GM12875 (cell line): ENCODE results near the gene AGAP3.

Source experiments
- H3K4me3 ChIP-seq: one replicate; pipeline ENCODE4 v1.5.1; 2011; ENCODE audit warnings: low read depth, low read length, control low read depth
- TF ChIP-seq, protein P1 (sequence below): IDR thresholded peaks from 2 replicates; pipeline ENCODE4 v1.5.1; 2011; ENCODE audit warnings: low read depth, mild to moderate bottlenecking, control low read depth, inconsistent platforms, low read length, moderate library complexity, borderline replicate concordance; ENCODE audit not compliant: insufficient read depth

AGAP3 gene

DNA sequence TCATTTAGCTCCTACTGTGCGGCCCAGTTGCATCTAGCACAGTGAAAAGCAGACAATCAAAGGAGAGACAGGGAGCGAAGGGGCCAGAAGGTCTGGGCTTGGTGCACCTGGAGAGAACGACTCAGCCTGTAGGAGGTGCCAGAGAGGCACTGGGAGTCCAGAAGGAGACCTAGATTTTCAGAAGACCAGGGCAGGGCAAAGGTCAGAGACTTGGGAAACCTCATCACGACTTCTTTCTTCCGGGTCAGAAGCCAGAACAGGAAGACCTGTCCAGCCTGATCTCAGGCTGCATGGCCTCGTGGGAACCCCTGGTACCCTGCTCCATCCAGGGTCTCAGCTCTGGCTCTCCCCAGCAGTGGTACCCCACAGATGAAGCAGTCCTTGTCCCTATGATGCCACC lies 5.2 kb downstream of the AGAP3 start:
- TF ChIP-seq, protein P1, sequence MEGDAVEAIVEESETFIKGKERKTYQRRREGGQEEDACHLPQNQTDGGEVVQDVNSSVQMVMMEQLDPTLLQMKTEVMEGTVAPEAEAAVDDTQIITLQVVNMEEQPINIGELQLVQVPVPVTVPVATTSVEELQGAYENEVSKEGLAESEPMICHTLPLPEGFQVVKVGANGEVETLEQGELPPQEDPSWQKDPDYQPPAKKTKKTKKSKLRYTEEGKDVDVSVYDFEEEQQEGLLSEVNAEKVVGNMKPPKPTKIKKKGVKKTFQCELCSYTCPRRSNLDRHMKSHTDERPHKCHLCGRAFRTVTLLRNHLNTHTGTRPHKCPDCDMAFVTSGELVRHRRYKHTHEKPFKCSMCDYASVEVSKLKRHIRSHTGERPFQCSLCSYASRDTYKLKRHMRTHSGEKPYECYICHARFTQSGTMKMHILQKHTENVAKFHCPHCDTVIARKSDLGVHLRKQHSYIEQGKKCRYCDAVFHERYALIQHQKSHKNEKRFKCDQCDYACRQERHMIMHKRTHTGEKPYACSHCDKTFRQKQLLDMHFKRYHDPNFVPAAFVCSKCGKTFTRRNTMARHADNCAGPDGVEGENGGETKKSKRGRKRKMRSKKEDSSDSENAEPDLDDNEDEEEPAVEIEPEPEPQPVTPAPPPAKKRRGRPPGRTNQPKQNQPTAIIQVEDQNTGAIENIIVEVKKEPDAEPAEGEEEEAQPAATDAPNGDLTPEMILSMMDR = peak; percentile 79

GRCh38 chr7:151091988-151092387 lies 5.7 kb downstream of the AGAP3 start:
- TF ChIP-seq, protein P1 = no peak
- no peak overlapping the region for H3K4me3 ChIP-seq

More for the DNA sequence above, 5.2 kb downstream of the AGAP3 start:
- H3K4me3 ChIP-seq = no peak overlapping the region

DNA sequence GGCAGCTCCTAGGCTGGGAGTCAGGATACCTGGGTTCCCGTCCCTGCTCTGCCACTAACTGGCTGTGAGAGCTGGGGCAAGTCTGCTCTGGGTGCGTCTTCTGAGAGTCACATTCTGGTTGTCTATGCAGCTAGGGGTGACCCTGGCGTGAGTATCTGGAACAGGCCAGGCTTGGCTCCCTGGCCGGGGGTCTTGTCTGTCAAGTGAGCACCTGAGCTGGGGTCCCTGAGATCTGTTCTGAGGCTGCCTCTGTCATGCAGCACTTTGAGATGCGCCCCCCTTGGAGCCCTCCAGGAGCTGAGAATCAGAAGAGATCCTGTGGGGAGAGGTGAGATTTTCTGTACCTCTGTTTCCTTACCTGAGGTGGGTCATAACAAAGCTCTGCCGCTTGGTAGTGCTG lies 7.5 kb downstream of the AGAP3 start:
- TF ChIP-seq, protein P1 = no peak
- no peak overlapping the region for H3K4me3 ChIP-seq

DNA sequence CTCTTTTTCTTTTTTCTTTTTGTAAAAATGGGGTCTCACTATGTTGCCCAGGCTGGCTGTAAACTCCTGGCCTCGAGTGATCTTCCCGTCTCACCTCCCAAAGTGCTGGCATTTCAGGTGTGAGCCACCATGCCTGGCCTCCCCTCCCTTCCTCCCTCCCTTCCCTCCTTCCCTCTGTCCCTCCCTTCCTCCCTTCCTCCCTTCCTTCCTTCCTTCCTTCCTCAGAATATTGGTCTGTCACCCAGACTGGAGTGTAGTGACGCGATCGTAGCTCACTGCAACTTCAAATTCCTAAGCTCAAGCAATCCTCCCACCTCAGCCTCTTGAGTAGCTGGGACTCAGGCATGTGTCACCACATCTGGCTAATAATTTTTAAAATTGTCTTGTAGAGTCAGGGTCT lies 8.4 kb downstream of the AGAP3 start:
- no peak overlapping the region for H3K4me3 ChIP-seq
- TF ChIP-seq, protein P1 = no peak

DNA sequence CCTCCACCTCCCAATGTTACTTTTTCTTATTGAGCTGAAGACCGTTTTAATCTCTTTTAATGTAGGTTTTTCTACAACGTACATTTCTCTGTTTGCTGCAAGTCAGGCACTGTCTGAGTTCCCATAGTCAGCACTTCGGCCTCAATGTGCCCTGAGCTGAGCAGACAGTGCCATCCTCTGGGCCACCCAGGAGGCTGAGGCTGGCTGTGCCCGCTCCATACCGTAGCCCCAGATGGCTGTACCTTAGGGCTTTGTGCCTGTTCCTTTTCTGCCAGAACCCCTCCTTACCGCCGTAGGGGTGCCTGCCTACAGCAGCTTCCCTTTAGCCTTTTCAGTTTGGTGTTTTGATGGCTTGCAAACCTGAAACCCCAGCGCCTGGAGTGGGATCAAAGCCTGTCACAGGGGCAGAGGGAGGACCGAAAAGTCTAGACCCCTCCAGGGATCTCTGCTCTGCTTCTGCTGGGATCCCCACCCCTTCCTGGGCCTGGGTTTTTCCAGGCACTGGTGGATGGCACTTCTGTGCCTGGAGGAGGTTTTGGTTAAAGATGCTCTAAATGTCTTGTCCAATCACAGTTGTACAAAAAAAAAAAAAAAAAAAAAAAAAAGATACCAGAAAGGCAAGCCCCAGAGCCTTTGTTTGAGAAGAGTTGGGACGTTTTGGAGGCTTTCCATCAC lies 9.0 kb downstream of the AGAP3 start:
- H3K4me3 ChIP-seq = no peak overlapping the region
- TF ChIP-seq, protein P1 = no peak

DNA sequence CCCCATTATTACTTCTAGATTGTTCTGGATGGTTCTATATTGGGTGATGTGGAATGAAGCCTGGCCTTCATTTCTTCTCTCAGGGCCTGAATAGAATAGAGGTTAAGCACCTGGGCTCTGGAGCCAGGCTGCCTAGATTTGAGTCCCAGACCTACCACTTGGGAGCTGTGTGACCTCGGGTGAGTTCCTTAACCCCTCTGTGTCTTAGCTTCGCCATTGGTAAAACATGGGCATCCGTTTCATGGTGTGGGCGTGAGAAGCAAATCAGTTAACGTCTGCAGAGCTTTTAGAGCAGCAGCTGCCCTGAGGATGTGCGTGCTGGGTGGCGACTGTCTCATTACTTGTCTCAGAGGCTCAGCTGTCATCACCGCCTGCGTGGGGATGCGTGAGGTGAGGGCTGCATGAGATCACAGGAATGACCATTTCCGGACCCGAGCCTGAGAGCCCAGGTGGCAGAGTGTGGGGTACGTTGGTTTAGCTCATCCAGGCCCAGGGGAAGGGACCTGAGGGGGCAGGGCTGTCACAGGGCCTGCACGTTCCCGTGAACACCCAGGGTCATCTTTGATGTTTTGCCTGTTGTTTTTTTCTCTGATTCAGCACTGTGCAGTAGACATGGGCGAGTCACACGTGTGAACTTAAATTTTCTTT lies 9.7 kb downstream of the AGAP3 start:
- TF ChIP-seq, protein P1 = no peak
- H3K4me3 ChIP-seq = no peak overlapping the region
